PC-3 (cell line): ENCODE results near the gene RCE1. TPM values are rescaled to one million over a fixed set of nuclear protein-coding genes. Genes with fewer than 3 reads are reported as not detected.
A peak's percentile ranks its signal among the peaks of the same experiment; 100 is the strongest.

Experiments
- ATAC-seq: fragments of 200-7000 bp; cut with Tn5 transposase; 2 replicates; pipeline ENCODE4 v1.9.1; 2020; ENCODE audit warnings: mild to moderate bottlenecking, moderate library complexity
- BruUV-seq: library from RNA; stranded (reverse); fragments of 400-500 nt; replicated peaks from 2 replicates; lab custom pipeline; 2021; lab: Mats Ljungman, UMichigan
- CTCF ChIA-PET: fragments of 300-600 bp; sonication (Branson Sonifier 250); formaldehyde crosslinking; loops from one replicate; lab custom pipeline; 2022; ENCODE audit warnings: antibody characterized with exemption; lab: Charles Lee
- POLR2A ChIA-PET: fragments of 300-600 bp; sonication (Branson Sonifier 250); formaldehyde crosslinking; loops from one replicate; lab custom pipeline; 2022; ENCODE audit warnings: antibody characterized with exemption; ENCODE audit not compliant: unreplicated experiment; lab: Charles Lee
- DNase-seq: peaks from one replicate; pipeline ENCODE4 v3.0.0-alpha.2; 2015
- H2AFZ ChIP-seq: fragments of 300-600 bp; sonication (generic); 2 replicates; pipeline ENCODE4 v1.6.0; 2016; ENCODE audit warnings: antibody characterized with exemption, low read length
- H3F3A ChIP-seq: fragments of 300-600 bp; sonication (generic); one replicate; pipeline ENCODE4 v1.6.0; 2017; ENCODE audit warnings: antibody characterized with exemption, low read length, control low read depth, mild to moderate bottlenecking; ENCODE audit not compliant: unreplicated experiment
- H3K27ac ChIP-seq: fragments of 300-600 bp; sonication (generic); 2 replicates; pipeline ENCODE4 v1.5.1; 2016; ENCODE audit warnings: mild to moderate bottlenecking, low read length
- H3K27me3 ChIP-seq: fragments of 300-600 bp; sonication (generic); 2 replicates; pipeline ENCODE4 v1.6.1; 2016; ENCODE audit warnings: low read length, mixed read lengths
- H3K36me3 ChIP-seq: fragments of 300-600 bp; sonication (generic); 2 replicates; pipeline ENCODE4 v1.6.1; 2016; ENCODE audit warnings: low read depth, mixed run types, low read length, mixed read lengths
- H3K4me1 ChIP-seq: fragments of 300-600 bp; sonication (generic); 2 replicates; pipeline ENCODE4 v1.5.1; 2016; ENCODE audit warnings: low read length; ENCODE audit not compliant: insufficient read depth
- H3K4me2 ChIP-seq: fragments of 300-600 bp; sonication (generic); 2 replicates; pipeline ENCODE4 v1.6.0; 2016; ENCODE audit warnings: low read length
- H3K4me3 ChIP-seq: fragments of 300-600 bp; sonication (generic); 2 replicates; pipeline ENCODE4 v1.5.1; 2016; ENCODE audit warnings: mild to moderate bottlenecking, low read length, mixed read lengths
- H3K79me2 ChIP-seq: fragments of 300-600 bp; sonication (generic); 2 replicates; pipeline ENCODE4 v1.6.1; 2017; ENCODE audit warnings: low read length, mixed read lengths
- H3K9ac ChIP-seq: fragments of 300-600 bp; sonication (generic); 2 replicates; pipeline ENCODE4 v1.6.0; 2016; ENCODE audit warnings: mild to moderate bottlenecking, low read length
- H3K9me2 ChIP-seq: fragments of 300-600 bp; sonication (generic); replicated peaks from 2 replicates; pipeline ENCODE4 v1.6.1; 2016; ENCODE audit warnings: mixed run types, low read length, mixed read lengths
- H3K9me3 ChIP-seq: fragments of 300-600 bp; sonication (generic); 2 replicates; pipeline ENCODE4 v1.6.1; 2016; ENCODE audit warnings: low read length, mixed read lengths
- H4K20me1 ChIP-seq: fragments of 300-600 bp; sonication (generic); 2 replicates; pipeline ENCODE4 v1.6.1; 2016; ENCODE audit warnings: low read length, mixed read lengths
- EZH2 ChIP-seq: fragments of 300-600 bp; sonication (generic); IDR thresholded peaks from one replicate; pipeline ENCODE4 v1.6.1; 2017; ENCODE audit warnings: antibody characterized with exemption, mild to moderate bottlenecking, low read length; ENCODE audit not compliant: unreplicated experiment
- EZH2phosphoT487 ChIP-seq: fragments of 300-600 bp; sonication (generic); IDR thresholded peaks from 2 replicates; pipeline ENCODE4 v1.6.1; 2018; ENCODE audit warnings: mild to moderate bottlenecking, antibody characterized with exemption, low read length, borderline replicate concordance
- intact Hi-C: fragments of 100-400 bp; cut with micrococcal nuclease; formaldehyde crosslinking; loops from 2 replicates; pipeline ENCODE4 v1.9.0; 2023
- total RNA-seq: library from RNA; depleted of rRNA; stranded (reverse); fragments of >200 nt; gene quantifications from 2 replicates; pipeline ENCODE4 v1.2.3, GENCODE V29; 2014
- TF ChIP-seq, protein P1 (sequence below): fragments of 300-600 bp; sonication (generic); conservative IDR thresholded peaks from 2 replicates; pipeline ENCODE4 v1.5.1; 2017; ENCODE audit warnings: antibody characterized with exemption, low read depth, mild to moderate bottlenecking, low read length

The RCE1 gene
- total RNA-seq, 1 experiment from 2014 or later: 70.4 TPM

- H3K9me3 ChIP-seq: no peaks in the 10 kb centered on the region
- H3K4me3 ChIP-seq: peak overlapping the region; percentile 95
- ATAC-seq (peak; percentile 76), DNase-seq (peak; percentile 99)
- H3K27ac ChIP-seq: peak overlapping the region; percentile 70
- ChIA-PET POLR2A (interaction anchor here (0.6 to 1.0 kb wide), 5 partner anchors 12 to 546 kb away, joined by 3 to 9 read pairs (median 5); partner anchors contain the start of gene PPP1CA), CTCF (interaction anchor here (0.5 to 0.8 kb wide), 4 partner anchors 10 to 312 kb away, joined by 3 to 4 read pairs (median 3); no protein-coding TSS in a partner anchor)
- peak overlapping the region; percentile 84 for H3K9ac ChIP-seq
- no peak for TF ChIP-seq EZH2phosphoT487
- TF ChIP-seq, protein P1, sequence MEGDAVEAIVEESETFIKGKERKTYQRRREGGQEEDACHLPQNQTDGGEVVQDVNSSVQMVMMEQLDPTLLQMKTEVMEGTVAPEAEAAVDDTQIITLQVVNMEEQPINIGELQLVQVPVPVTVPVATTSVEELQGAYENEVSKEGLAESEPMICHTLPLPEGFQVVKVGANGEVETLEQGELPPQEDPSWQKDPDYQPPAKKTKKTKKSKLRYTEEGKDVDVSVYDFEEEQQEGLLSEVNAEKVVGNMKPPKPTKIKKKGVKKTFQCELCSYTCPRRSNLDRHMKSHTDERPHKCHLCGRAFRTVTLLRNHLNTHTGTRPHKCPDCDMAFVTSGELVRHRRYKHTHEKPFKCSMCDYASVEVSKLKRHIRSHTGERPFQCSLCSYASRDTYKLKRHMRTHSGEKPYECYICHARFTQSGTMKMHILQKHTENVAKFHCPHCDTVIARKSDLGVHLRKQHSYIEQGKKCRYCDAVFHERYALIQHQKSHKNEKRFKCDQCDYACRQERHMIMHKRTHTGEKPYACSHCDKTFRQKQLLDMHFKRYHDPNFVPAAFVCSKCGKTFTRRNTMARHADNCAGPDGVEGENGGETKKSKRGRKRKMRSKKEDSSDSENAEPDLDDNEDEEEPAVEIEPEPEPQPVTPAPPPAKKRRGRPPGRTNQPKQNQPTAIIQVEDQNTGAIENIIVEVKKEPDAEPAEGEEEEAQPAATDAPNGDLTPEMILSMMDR: no peak
- TF ChIP-seq EZH2: no peak
- intact Hi-C loops: loop anchor here (1.0 kb wide), 1 partner anchor 12 kb away; no protein-coding TSS in a partner anchor
- H2AFZ ChIP-seq: peak overlapping the region; percentile 79
- no peaks in the 10 kb centered on the region for H3K27me3 ChIP-seq
- no peaks in the 10 kb centered on the region for H3F3A ChIP-seq
- peak overlapping the region; percentile 99 for H3K4me2 ChIP-seq
- H3K9me2 ChIP-seq: no peaks in the 10 kb centered on the region
- BruUV-seq: TSS peak; percentile 93
- H4K20me1 ChIP-seq: no peaks in the 10 kb centered on the region
- H3K79me2 ChIP-seq: peaks cover 27% of the 10 kb centered on the region
- H3K4me1 ChIP-seq: peaks cover 17% of the 10 kb centered on the region
- no peaks in the 10 kb centered on the region; the same call in 1 of the 2 replicates for H3K36me3 ChIP-seq
These were observed 12.6 kb downstream of the RCE1 start for GRCh38 chr11:66855574-66856495.

- Histone ChIP-seq H3K9ac (peak within 1 kb of the TSS; percentile 84), H3K4me3 (peak within 1 kb of the TSS; percentile 95), H4K20me1 (no peaks in the 10 kb centered on the region), H3K4me1 (peaks cover 17% of the 10 kb centered on the region), H3F3A (no peaks in the 10 kb centered on the region), H3K9me3 (no peaks in the 10 kb centered on the region), H2AFZ (peak within 1 kb of the TSS; percentile 79), H3K4me2 (peak within 1 kb of the TSS; percentile 99), H3K27ac (peak within 1 kb of the TSS; percentile 70), H3K36me3 (no peaks in the 10 kb centered on the region; the same call in 1 of the 2 replicates), H3K9me2 (no peaks in the 10 kb centered on the region), H3K79me2 (peaks cover 27% of the 10 kb centered on the region), H3K27me3 (no peaks in the 10 kb centered on the region)
- TF ChIP-seq EZH2phosphoT487: no peak
- no peak for TF ChIP-seq EZH2
- TF ChIP-seq, protein P1: no peak
- peak; percentile 52 for ATAC-seq
- peak; percentile 57 for DNase-seq
- ChIA-PET CTCF (interaction anchor here (0.5 kb wide), 1 partner anchor 311 kb away, joined by 3 read pairs; no protein-coding TSS in a partner anchor), POLR2A (interaction anchor here (0.6 to 1.0 kb wide), 3 partner anchors 13 to 36 kb away, joined by 3 to 9 read pairs (median 7); no protein-coding TSS in a partner anchor)
- intact Hi-C loops: loop anchor here (1.0 kb wide), 1 partner anchor 12 kb away; no protein-coding TSS in a partner anchor
- no TSS peak for BruUV-seq
These were observed 13.4 kb downstream of the RCE1 start, which contains the start of gene LRFN4 for GRCh38 chr11:66856496-66857233. Gene LRFN4, plus strand, starts transcription at chr11:66857064. Its CDS starts 681 bp downstream, at chr11:66857745.
